SK-N-SH (cell line): Measurements from ENCODE around the gene MYO7A. TPM values are rescaled to one million over a fixed set of nuclear protein-coding genes. Genes with fewer than 3 reads are reported as not detected.

ENCODE experiments used
- CTCF ChIA-PET: fragments of 300-600, 350-600 bp; formaldehyde crosslinking; extraction: SDS; loops from one replicate; lab custom pipeline; 2021; lab: Yijun Ruan, JAX
- POLR2A ChIA-PET: fragments of 350-600 bp; sonication (Branson Sonifier 250); formaldehyde crosslinking; extraction: SDS; loops from one replicate; lab custom pipeline; 2020; ENCODE audit warnings: antibody characterized with exemption, inconsistent platforms; lab: Yijun Ruan, JAX
- DNase-seq: peaks from one replicate; pipeline ENCODE4 v3.0.0; 2012
- H2AFZ ChIP-seq: fragments of 200-600 bp; sonication (generic); 2 replicates; pipeline ENCODE4 v1.8.1; 2016; ENCODE audit warnings: antibody characterized with exemption, mild to moderate bottlenecking, low read depth
- H3F3A ChIP-seq: fragments of 200-600 bp; sonication (generic); replicated peaks from 2 replicates; pipeline ENCODE3; 2016; ENCODE audit warnings: antibody characterized with exemption, mild to moderate bottlenecking; ENCODE audit not compliant: insufficient read depth
- H3K27ac ChIP-seq, 2 experiments: fragments of 200-500 bp in 1 of 2; fragments of 200-600 bp in 1 of 2; sonication (Bioruptor generic) in 1 of 2; sonication (generic), shearing (Covaris generic) in 1 of 2; 2 replicates each; pipeline versions ENCODE4 v1.5.1 to v1.6.1; 2014 to 2016; ENCODE audit warnings: low read depth in 2 of 2, inconsistent platforms in 1 of 2, low read length in 1 of 2, mild to moderate bottlenecking in 1 of 2, mixed read lengths in 1 of 2
- H3K27me3 ChIP-seq: fragments of 200-600 bp; sonication (generic), shearing (Covaris generic); 2 replicates; pipeline ENCODE4 v1.6.1; 2016; ENCODE audit warnings: mixed run types; ENCODE audit not compliant: insufficient read depth
- H3K36me3 ChIP-seq, 2 experiments: fragments of 200-500 bp in 1 of 2; fragments of 200-600 bp in 1 of 2; sonication (Bioruptor generic) in 1 of 2; sonication (generic) in 1 of 2; replicated peaks in 1 of 2; 2 replicates each; pipeline versions ENCODE3 to v1.5.1; 2014 to 2016; ENCODE audit warnings: low read length in 1 of 2, mild to moderate bottlenecking in 1 of 2; ENCODE audit not compliant: insufficient read depth in 2 of 2, control insufficient read depth in 1 of 2
- H3K4me1 ChIP-seq, 2 experiments: fragments of 200-500 bp in 1 of 2; fragments of 200-600 bp in 1 of 2; sonication (Bioruptor generic) in 1 of 2; sonication (generic), shearing (Covaris generic) in 1 of 2; 2 replicates each; pipeline versions ENCODE4 v1.5.1 to v1.6.1; 2014 to 2016; ENCODE audit warnings: low read depth in 1 of 2, low read length in 1 of 2, mixed run types in 1 of 2; ENCODE audit not compliant: insufficient read depth in 2 of 2, control insufficient read depth in 1 of 2
- H3K4me2 ChIP-seq: fragments of 200-600 bp; sonication (generic), shearing (Covaris generic); 2 replicates; pipeline ENCODE4 v1.6.1; 2017; ENCODE audit warnings: mixed run types
- H3K4me3 ChIP-seq, 2 experiments: fragments of 200-500 bp in 1 of 2; fragments of 200-600 bp in 1 of 2; sonication (Bioruptor generic) in 1 of 2; sonication (generic), shearing (Covaris generic) in 1 of 2; 2 replicates each; pipeline versions ENCODE4 v1.5.1 to v1.8.1; 2014 to 2016; ENCODE audit warnings: low read depth in 2 of 2, inconsistent platforms in 1 of 2, low read length in 1 of 2, mild to moderate bottlenecking in 1 of 2, mixed read lengths in 1 of 2, moderate library complexity in 1 of 2
- H3K79me2 ChIP-seq: fragments of 200-600 bp; sonication (generic); 2 replicates; pipeline ENCODE4 v1.8.1; 2017; ENCODE audit warnings: mild to moderate bottlenecking; ENCODE audit not compliant: insufficient read depth
- H3K9ac ChIP-seq: fragments of 200-600 bp; sonication (generic); 2 replicates; pipeline ENCODE4 v1.6.1; 2017; ENCODE audit warnings: mixed run types
- H3K9me2 ChIP-seq: fragments of 200-600 bp; sonication (generic); 2 replicates; pipeline ENCODE4 v1.6.1; 2017; ENCODE audit warnings: mixed run types
- H3K9me3 ChIP-seq: fragments of 200-600 bp; sonication (generic); 2 replicates; pipeline ENCODE4 v1.6.1; 2017; ENCODE audit warnings: mixed run types, mild to moderate bottlenecking, moderate library complexity
- H4K20me1 ChIP-seq: fragments of 200-600 bp; sonication (generic); 2 replicates; pipeline ENCODE4 v1.6.1; 2017; ENCODE audit warnings: mild to moderate bottlenecking, mixed run types; ENCODE audit not compliant: insufficient read depth
- ELF1 ChIP-seq: IDR thresholded peaks from 2 replicates; pipeline ENCODE4 v1.4.0; 2012
- EP300 ChIP-seq, 2 experiments: IDR thresholded peaks; 2 replicates each; pipeline versions ENCODE4 v1.4.0 to v1.6.1; 2012; ENCODE audit warnings: borderline replicate concordance in 1 of 2, low read depth in 1 of 2, low read length in 1 of 2
- EZH2phosphoT487 ChIP-seq: fragments of 200-600 bp; sonication (generic); IDR thresholded peaks from 2 replicates; pipeline ENCODE4 v1.6.1; 2017; ENCODE audit warnings: low read depth, mixed run types, mild to moderate bottlenecking, antibody characterized with exemption, moderate library complexity, borderline replicate concordance
- FOSL2 ChIP-seq: IDR thresholded peaks from 2 replicates; pipeline ENCODE4 v1.4.0; 2012; ENCODE audit warnings: low read depth, mild to moderate bottlenecking, moderate library complexity, borderline replicate concordance
- FOXJ3 ChIP-seq: sonication (generic); formaldehyde crosslinking; IDR thresholded peaks from 2 replicates; pipeline ENCODE4 v1.5.1; 2020; ENCODE audit warnings: mild to moderate bottlenecking, missing genetic modification reagents
- FOXM1 ChIP-seq: IDR thresholded peaks from 2 replicates; pipeline ENCODE4 v1.4.0; 2012; ENCODE audit warnings: low read depth, mild to moderate bottlenecking
- GATA2 ChIP-seq: sonication (generic); formaldehyde crosslinking; IDR thresholded peaks from 2 replicates; pipeline ENCODE4 v1.5.0; 2020; ENCODE audit warnings: mild to moderate bottlenecking, missing genetic modification reagents
- NFIC ChIP-seq: IDR thresholded peaks from 2 replicates; pipeline ENCODE4 v1.4.0; 2012; ENCODE audit warnings: borderline replicate concordance
- NRF1 ChIP-seq: IDR thresholded peaks from 2 replicates; pipeline ENCODE4 v1.6.1; 2012; ENCODE audit warnings: low read depth, mild to moderate bottlenecking, low read length
- POLR2AphosphoS5 ChIP-seq: IDR thresholded peaks from 2 replicates; pipeline ENCODE4 v1.6.1; 2012; ENCODE audit warnings: low read depth, low read length
- RXRA ChIP-seq: IDR thresholded peaks from 2 replicates; pipeline ENCODE4 v1.4.0; 2012; ENCODE audit warnings: low read depth, mild to moderate bottlenecking, borderline replicate concordance
- SIN3A ChIP-seq: IDR thresholded peaks from 2 replicates; pipeline ENCODE4 v1.6.1; 2012; ENCODE audit warnings: low read depth, mild to moderate bottlenecking, low read length, moderate library complexity, borderline replicate concordance
- YY1 ChIP-seq: IDR thresholded peaks from 2 replicates; pipeline ENCODE4 v1.4.0; 2012; ENCODE audit warnings: low read depth, mild to moderate bottlenecking
- WGBS: methylation state at CpG from one replicate; pipeline ENCODE4 v1.1.6; 2017; ENCODE audit warnings: low lambda C conversion rate; 5-methylcytosine and 5-hydroxymethylcytosine counted together
- polyA plus RNA-seq, 3 experiments: library from polyadenylated mRNA; depleted of rRNA; stranded (reverse); fragments of >200 nt; gene quantifications; 2 replicates each; pipeline ENCODE4 v1.2.3, GENCODE V29; 2012
- TF ChIP-seq, protein P1 (sequence below): fragments of 150-350 bp; IDR thresholded peaks from 2 replicates; pipeline ENCODE4 v1.6.1; 2016; ENCODE audit warnings: mild to moderate bottlenecking, low read depth, low read length
- TF ChIP-seq, protein P2 (sequence below): fragments of 150-350 bp; IDR thresholded peaks from 2 replicates; pipeline ENCODE4 v1.6.1; 2017; ENCODE audit warnings: antibody characterized with exemption, low read length, low read depth, borderline replicate concordance
- TF ChIP-seq, protein P3 (sequence below): fragments of 200-600 bp; sonication (generic); IDR thresholded peaks from 2 replicates; pipeline ENCODE4 v1.6.1; 2017; ENCODE audit warnings: antibody characterized with exemption, mild to moderate bottlenecking, moderate library complexity
- TF ChIP-seq, protein P4 (sequence below): IDR thresholded peaks from 2 replicates; pipeline ENCODE4 v1.6.1; 2012; ENCODE audit warnings: mild to moderate bottlenecking, low read depth, low read length, moderate library complexity
- TF ChIP-seq, protein P5 (sequence below): IDR thresholded peaks from 2 replicates; pipeline ENCODE4 v1.4.0; 2012; ENCODE audit warnings: low read depth

Gene MYO7A
- polyA plus RNA-seq, 1 of the 3 experiments (the other 2 are of a cell fraction): 0.08 TPM

DNA sequence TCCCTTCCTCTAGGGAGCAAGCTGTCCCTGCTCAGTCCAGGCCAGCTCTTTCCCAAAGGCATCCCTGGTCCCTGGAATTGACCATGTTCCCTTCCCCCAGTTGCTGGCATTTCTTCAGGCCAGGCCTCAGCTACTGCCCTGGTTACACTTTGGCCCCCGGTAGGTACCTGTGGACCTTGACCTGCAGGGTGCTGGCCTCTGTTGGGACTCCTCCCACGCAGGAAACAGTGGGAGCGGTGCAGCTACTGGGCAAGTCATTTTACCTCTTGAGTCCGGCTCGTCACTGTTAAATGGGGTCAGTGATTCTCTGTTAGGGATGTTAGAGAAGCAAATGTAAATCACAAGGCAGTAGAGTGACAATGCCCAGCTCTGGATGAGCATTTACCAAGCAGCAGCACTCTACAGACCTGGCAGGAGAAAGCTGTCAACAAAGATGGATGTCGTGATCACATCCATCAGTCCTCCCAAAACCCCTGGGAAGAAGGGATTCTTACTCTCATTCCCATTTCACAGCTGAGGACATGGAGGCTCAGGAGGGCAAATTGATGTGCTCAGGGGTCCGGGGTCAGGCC, 16.9 kb downstream of the MYO7A start:
- ChIA-PET CTCF (interaction anchor here (1.5 to 3.4 kb wide), 2 partner anchors 18 to 43 kb away, joined by 6 to 16 read pairs; partner anchors contain the start of gene MYO7A), POLR2A (no interaction called here)
- TF ChIP-seq, protein P1, sequence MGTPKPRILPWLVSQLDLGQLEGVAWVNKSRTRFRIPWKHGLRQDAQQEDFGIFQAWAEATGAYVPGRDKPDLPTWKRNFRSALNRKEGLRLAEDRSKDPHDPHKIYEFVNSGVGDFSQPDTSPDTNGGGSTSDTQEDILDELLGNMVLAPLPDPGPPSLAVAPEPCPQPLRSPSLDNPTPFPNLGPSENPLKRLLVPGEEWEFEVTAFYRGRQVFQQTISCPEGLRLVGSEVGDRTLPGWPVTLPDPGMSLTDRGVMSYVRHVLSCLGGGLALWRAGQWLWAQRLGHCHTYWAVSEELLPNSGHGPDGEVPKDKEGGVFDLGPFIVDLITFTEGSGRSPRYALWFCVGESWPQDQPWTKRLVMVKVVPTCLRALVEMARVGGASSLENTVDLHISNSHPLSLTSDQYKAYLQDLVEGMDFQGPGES: no peak
- TF ChIP-seq FOXM1 (no peak), EP300 (IDR thresholded peaks at IDR 0.05; ENCODE audit: borderline replicate concordance in 1 of 2, low read depth in 1 of 2, low read length in 1 of 2) (no peak), NRF1 (no peak), RXRA (no peak), NFIC (no peak)
- TF ChIP-seq, protein P2, sequence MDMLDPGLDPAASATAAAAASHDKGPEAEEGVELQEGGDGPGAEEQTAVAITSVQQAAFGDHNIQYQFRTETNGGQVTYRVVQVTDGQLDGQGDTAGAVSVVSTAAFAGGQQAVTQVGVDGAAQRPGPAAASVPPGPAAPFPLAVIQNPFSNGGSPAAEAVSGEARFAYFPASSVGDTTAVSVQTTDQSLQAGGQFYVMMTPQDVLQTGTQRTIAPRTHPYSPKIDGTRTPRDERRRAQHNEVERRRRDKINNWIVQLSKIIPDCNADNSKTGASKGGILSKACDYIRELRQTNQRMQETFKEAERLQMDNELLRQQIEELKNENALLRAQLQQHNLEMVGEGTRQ: no peak
- TF ChIP-seq, protein P3, sequence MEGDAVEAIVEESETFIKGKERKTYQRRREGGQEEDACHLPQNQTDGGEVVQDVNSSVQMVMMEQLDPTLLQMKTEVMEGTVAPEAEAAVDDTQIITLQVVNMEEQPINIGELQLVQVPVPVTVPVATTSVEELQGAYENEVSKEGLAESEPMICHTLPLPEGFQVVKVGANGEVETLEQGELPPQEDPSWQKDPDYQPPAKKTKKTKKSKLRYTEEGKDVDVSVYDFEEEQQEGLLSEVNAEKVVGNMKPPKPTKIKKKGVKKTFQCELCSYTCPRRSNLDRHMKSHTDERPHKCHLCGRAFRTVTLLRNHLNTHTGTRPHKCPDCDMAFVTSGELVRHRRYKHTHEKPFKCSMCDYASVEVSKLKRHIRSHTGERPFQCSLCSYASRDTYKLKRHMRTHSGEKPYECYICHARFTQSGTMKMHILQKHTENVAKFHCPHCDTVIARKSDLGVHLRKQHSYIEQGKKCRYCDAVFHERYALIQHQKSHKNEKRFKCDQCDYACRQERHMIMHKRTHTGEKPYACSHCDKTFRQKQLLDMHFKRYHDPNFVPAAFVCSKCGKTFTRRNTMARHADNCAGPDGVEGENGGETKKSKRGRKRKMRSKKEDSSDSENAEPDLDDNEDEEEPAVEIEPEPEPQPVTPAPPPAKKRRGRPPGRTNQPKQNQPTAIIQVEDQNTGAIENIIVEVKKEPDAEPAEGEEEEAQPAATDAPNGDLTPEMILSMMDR: no peak

DNA sequence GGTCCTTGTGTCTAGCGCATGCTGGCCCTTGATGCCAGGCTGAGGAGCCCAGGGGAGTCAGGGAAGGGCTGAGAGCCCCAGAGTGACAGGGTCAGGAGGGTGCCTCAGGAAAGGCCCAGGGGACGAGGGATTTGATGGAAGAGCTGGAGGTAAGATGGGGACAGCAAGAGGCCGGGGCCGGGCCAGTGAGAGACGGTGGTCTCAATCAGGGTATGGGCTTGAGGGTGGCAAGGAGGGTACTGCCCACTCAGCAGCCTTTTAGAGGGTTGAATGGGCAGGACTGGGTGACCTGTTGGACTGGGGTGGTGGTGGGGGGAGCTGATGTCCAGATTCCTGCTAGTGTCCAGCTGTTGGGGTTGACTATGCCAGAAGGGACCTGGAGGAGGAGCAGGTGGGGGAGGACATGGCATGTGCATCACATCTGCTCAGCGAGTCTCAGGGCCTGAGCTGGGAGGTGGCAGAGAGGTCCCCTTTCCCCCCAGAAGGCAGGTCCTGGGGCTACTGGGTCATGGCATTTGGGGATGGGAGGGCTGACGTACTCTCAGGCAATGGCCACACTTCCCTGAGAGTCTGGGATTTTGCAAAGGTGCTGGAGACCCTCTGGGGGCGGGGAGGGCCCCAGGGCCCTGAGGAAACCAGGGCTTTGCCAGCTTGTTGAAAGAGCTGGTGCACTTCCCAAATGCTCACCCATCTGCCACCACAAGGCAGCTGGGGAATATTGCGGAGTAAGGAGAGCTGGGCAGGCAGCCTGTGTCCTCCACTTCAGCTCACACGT, 18.4 kb downstream of the MYO7A start:
- Histone ChIP-seq H3K9me3 (no peaks in the 10 kb centered on the region), H3K27me3 (no peaks in the 10 kb centered on the region), H4K20me1 (no peaks in the 10 kb centered on the region), H2AFZ (no peak overlapping the region), H3K4me2 (no peak overlapping the region), H3K9ac (no peak overlapping the region), H3K79me2 (no peaks in the 10 kb centered on the region), H3K27ac (no peak overlapping the region), H3K4me3 (no peak overlapping the region), H3F3A (no peaks in the 10 kb centered on the region), H3K4me1 (peaks cover 0 to 26% of the 10 kb centered on the region in 2 experiments; a peak in 1 of 4 replicates), H3K9me2 (no peaks in the 10 kb centered on the region), H3K36me3 (no peaks in the 10 kb centered on the region)
- POLR2A ChIA-PET: no interaction called here
- no peak for DNase-seq
- TF ChIP-seq, protein P4, sequence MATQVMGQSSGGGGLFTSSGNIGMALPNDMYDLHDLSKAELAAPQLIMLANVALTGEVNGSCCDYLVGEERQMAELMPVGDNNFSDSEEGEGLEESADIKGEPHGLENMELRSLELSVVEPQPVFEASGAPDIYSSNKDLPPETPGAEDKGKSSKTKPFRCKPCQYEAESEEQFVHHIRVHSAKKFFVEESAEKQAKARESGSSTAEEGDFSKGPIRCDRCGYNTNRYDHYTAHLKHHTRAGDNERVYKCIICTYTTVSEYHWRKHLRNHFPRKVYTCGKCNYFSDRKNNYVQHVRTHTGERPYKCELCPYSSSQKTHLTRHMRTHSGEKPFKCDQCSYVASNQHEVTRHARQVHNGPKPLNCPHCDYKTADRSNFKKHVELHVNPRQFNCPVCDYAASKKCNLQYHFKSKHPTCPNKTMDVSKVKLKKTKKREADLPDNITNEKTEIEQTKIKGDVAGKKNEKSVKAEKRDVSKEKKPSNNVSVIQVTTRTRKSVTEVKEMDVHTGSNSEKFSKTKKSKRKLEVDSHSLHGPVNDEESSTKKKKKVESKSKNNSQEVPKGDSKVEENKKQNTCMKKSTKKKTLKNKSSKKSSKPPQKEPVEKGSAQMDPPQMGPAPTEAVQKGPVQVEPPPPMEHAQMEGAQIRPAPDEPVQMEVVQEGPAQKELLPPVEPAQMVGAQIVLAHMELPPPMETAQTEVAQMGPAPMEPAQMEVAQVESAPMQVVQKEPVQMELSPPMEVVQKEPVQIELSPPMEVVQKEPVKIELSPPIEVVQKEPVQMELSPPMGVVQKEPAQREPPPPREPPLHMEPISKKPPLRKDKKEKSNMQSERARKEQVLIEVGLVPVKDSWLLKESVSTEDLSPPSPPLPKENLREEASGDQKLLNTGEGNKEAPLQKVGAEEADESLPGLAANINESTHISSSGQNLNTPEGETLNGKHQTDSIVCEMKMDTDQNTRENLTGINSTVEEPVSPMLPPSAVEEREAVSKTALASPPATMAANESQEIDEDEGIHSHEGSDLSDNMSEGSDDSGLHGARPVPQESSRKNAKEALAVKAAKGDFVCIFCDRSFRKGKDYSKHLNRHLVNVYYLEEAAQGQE: no peak
- TF ChIP-seq ELF1: no peak
- TF ChIP-seq GATA2 (CRISPR knock-in tag): no peak
- no peak for TF ChIP-seq EZH2phosphoT487
- no peak for TF ChIP-seq FOXJ3 (CRISPR knock-in tag)
- no peak for TF ChIP-seq POLR2AphosphoS5
- no peak for TF ChIP-seq FOXM1
- no peak for TF ChIP-seq YY1
- TF ChIP-seq, protein P5, sequence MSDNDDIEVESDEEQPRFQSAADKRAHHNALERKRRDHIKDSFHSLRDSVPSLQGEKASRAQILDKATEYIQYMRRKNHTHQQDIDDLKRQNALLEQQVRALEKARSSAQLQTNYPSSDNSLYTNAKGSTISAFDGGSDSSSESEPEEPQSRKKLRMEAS: no peak
- no peak for TF ChIP-seq FOSL2
- no peak for TF ChIP-seq SIN3A
- WGBS: 82% methylated on average over 10 of the region's 10 CpGs
- CTCF ChIA-PET: interaction anchor here (1.3 to 2.9 kb wide), 3 partner anchors 19 to 42 kb away, joined by 3 to 17 read pairs (median 5); partner anchors contain the start of gene MYO7A

More for the DNA sequence above, 16.9 kb downstream of the MYO7A start:
- H3K9me2 ChIP-seq: no peaks in the 10 kb centered on the region
- no peak overlapping the region for H3K9ac ChIP-seq
- no peaks in the 10 kb centered on the region for H3K36me3 ChIP-seq
- H3K4me2 ChIP-seq: no peak overlapping the region
- no peaks in the 10 kb centered on the region for H4K20me1 ChIP-seq
- no peaks in the 10 kb centered on the region for H3K27me3 ChIP-seq
- no peaks in the 10 kb centered on the region for H3K79me2 ChIP-seq
- DNase-seq: no peak
- 89% methylated on average over 6 of the region's 7 CpGs for WGBS
- peaks cover 0 to 34% of the 10 kb centered on the region in 2 experiments; a peak in 1 of 4 replicates for H3K4me1 ChIP-seq
- H3K9me3 ChIP-seq: no peaks in the 10 kb centered on the region
- H3K4me3 ChIP-seq: no peak overlapping the region
- no peaks in the 10 kb centered on the region for H3F3A ChIP-seq
- no peak overlapping the region for H3K27ac ChIP-seq
- no peak overlapping the region for H2AFZ ChIP-seq
